Measurements from ENCODE around the gene C16orf74.

GRCh38 chr16:85674828-85675227 lies 76.1 kb downstream of the C16orf74 start:
- no peak for TF ChIP-seq POLR2AphosphoS5 (IDR thresholded peaks at IDR 0.05; ENCODE audit: borderline replicate concordance, low read depth, low read length)
- TF ChIP-seq EZH2 (IDR thresholded peaks at IDR 0.05): no peak

Data from SK-N-MC (cell line).